Large intestine (tissue), 3 donors: ENCODE results near the gene MTM1. TPM values are rescaled to one million over a fixed set of nuclear protein-coding genes. Genes with fewer than 3 reads are reported as not detected.

ENCODE experiments used
- DNase-seq, 2 donors: peaks; one replicate each; pipeline versions ENCODE4 v3.0.0 to v3.0.0-alpha.2; 2013
- H3K27ac ChIP-seq: one replicate; pipeline ENCODE4 v1.5.1; 2013; ENCODE audit warnings: low read length
- H3K27me3 ChIP-seq: 2 replicates; pipeline ENCODE4 v1.6.1; 2013; ENCODE audit warnings: low read length; ENCODE audit not compliant: control insufficient read depth, insufficient read depth
- H3K36me3 ChIP-seq: 2 replicates; pipeline ENCODE4 v1.6.1; 2013; ENCODE audit warnings: low read length; ENCODE audit not compliant: control insufficient read depth, insufficient read depth
- H3K4me1 ChIP-seq: one replicate; pipeline ENCODE4 v1.6.1; 2013; ENCODE audit warnings: low read length; ENCODE audit not compliant: control insufficient read depth, insufficient read depth
- H3K4me3 ChIP-seq: one replicate; pipeline ENCODE4 v1.5.1; 2013; ENCODE audit warnings: low read length
- H3K9me3 ChIP-seq: one replicate; pipeline ENCODE4 v1.6.1; 2013; ENCODE audit warnings: mild to moderate bottlenecking, low read depth, low read length, moderate library complexity; ENCODE audit not compliant: control insufficient read depth
- WGBS: methylation state at CpG from one replicate; pipeline ENCODE4 v1.1.5; 2013; ENCODE audit warnings: low lambda C conversion rate; ENCODE audit not compliant: insufficient coverage; 5-methylcytosine and 5-hydroxymethylcytosine counted together
- polyA plus RNA-seq: library from polyadenylated mRNA; unstranded; fragments of 120-200 nt; gene quantifications from one replicate; pipeline ENCODE4 v1.2.1, GENCODE V29; 2013

Gene MTM1
- polyA plus RNA-seq, 1 donor, result 16.1 TPM

- DNase-seq, result no peak
- no peak overlapping the region for H3K4me3 ChIP-seq
- no peaks in the 10 kb centered on the region for H3K27me3 ChIP-seq
- H3K9me3 ChIP-seq, result no peaks in the 10 kb centered on the region
- H3K36me3 ChIP-seq, result peaks cover 23% of the 10 kb centered on the region
- H3K27ac ChIP-seq, result no peak overlapping the region
- WGBS, result no CpG with 5 or more reads among the region's 6 CpGs
- no peaks in the 10 kb centered on the region for H3K4me1 ChIP-seq
Observed at GRCh38 chrX:150625097-150625496, 56.7 kb downstream of the MTM1 start.

- H3K36me3 ChIP-seq, result peaks cover 23% of the 10 kb centered on the region
- DNase-seq, result no peak
- no peaks in the 10 kb centered on the region for H3K4me1 ChIP-seq
- no peaks in the 10 kb centered on the region for H3K27me3 ChIP-seq
- WGBS, result no CpG with 5 or more reads among the region's 3 CpGs
- H3K9me3 ChIP-seq, result no peaks in the 10 kb centered on the region
- H3K27ac ChIP-seq, result no peak overlapping the region
- H3K4me3 ChIP-seq, result no peak overlapping the region
Observed at GRCh38 chrX:150625875-150626274, 57.5 kb downstream of the MTM1 start.

- Histone ChIP-seq H3K36me3 (peaks cover 21% of the 10 kb centered on the region), H3K4me1 (no peaks in the 10 kb centered on the region), H3K27ac (no peak overlapping the region), H3K27me3 (no peaks in the 10 kb centered on the region), H3K9me3 (no peaks in the 10 kb centered on the region), H3K4me3 (no peak overlapping the region)
- no peak for DNase-seq
Observed at GRCh38 chrX:150627957-150628356, 59.5 kb downstream of the MTM1 start.

- WGBS, result no CpG with 5 or more reads among the region's 3 CpGs
- Histone ChIP-seq H3K4me3 (no peak overlapping the region), H3K36me3 (peaks cover 8% of the 10 kb centered on the region), H3K9me3 (no peaks in the 10 kb centered on the region), H3K27ac (no peak overlapping the region), H3K4me1 (no peaks in the 10 kb centered on the region), H3K27me3 (no peaks in the 10 kb centered on the region)
- no peak for DNase-seq
Observed at GRCh38 chrX:150635952-150636351, 67.5 kb downstream of the MTM1 start.

- Histone ChIP-seq H3K36me3 (peaks cover 8% of the 10 kb centered on the region), H3K9me3 (no peaks in the 10 kb centered on the region), H3K27ac (no peak overlapping the region), H3K27me3 (no peaks in the 10 kb centered on the region), H3K4me3 (no peak overlapping the region), H3K4me1 (no peaks in the 10 kb centered on the region)
- WGBS, result no CpG with 5 or more reads among the region's 3 CpGs
- no peak for DNase-seq
Observed at GRCh38 chrX:150642423-150642822, 74.0 kb downstream of the MTM1 start.

- no peak overlapping the region for H3K4me3 ChIP-seq
- no peaks in the 10 kb centered on the region for H3K4me1 ChIP-seq
- 50% methylated on average over 1 of the region's 1 CpG for WGBS
- H3K9me3 ChIP-seq, result no peaks in the 10 kb centered on the region
- no peak for DNase-seq
- no peak overlapping the region for H3K27ac ChIP-seq
- H3K27me3 ChIP-seq, result no peaks in the 10 kb centered on the region
- H3K36me3 ChIP-seq, result peaks cover 8% of the 10 kb centered on the region
Observed at GRCh38 chrX:150643271-150643670, 74.8 kb downstream of the MTM1 start.

- no CpG with 5 or more reads among the region's 2 CpGs for WGBS
- Histone ChIP-seq H3K27ac (no peak overlapping the region), H3K9me3 (no peaks in the 10 kb centered on the region), H3K27me3 (no peaks in the 10 kb centered on the region), H3K4me1 (no peaks in the 10 kb centered on the region), H3K36me3 (peaks cover 10% of the 10 kb centered on the region), H3K4me3 (no peak overlapping the region)
- DNase-seq, result no peak
Observed at GRCh38 chrX:150643958-150644357, 75.5 kb downstream of the MTM1 start.

GRCh38 chrX:150644422-150644821, 76.0 kb downstream of the MTM1 start:
- DNase-seq, result no peak
- H3K4me3 ChIP-seq, result no peak overlapping the region
- H3K27ac ChIP-seq, result no peak overlapping the region
- no peaks in the 10 kb centered on the region for H3K9me3 ChIP-seq
- peaks cover 10% of the 10 kb centered on the region for H3K36me3 ChIP-seq
- no peaks in the 10 kb centered on the region for H3K27me3 ChIP-seq
- WGBS, result no CpG with 5 or more reads among the region's 4 CpGs
- H3K4me1 ChIP-seq, result no peaks in the 10 kb centered on the region

GRCh38 chrX:150647331-150647730, 78.9 kb downstream of the MTM1 start:
- Histone ChIP-seq H3K27me3 (no peaks in the 10 kb centered on the region), H3K4me3 (no peak overlapping the region), H3K9me3 (no peaks in the 10 kb centered on the region), H3K27ac (no peak overlapping the region), H3K4me1 (no peaks in the 10 kb centered on the region), H3K36me3 (peaks cover 14% of the 10 kb centered on the region)
- WGBS, result no CpG with 5 or more reads among the region's 5 CpGs
- DNase-seq, result no peak

- Histone ChIP-seq H3K4me1 (no peaks in the 10 kb centered on the region), H3K27me3 (no peaks in the 10 kb centered on the region), H3K4me3 (no peak overlapping the region), H3K36me3 (peaks cover 12% of the 10 kb centered on the region), H3K27ac (no peak overlapping the region), H3K9me3 (no peaks in the 10 kb centered on the region)
- DNase-seq, result no peak
- no CpG with 5 or more reads among the region's 4 CpGs for WGBS
Observed at GRCh38 chrX:150648296-150648940, 80.0 kb downstream of the MTM1 start.

- Histone ChIP-seq H3K36me3 (peaks cover 16% of the 10 kb centered on the region), H3K9me3 (no peaks in the 10 kb centered on the region), H3K4me3 (no peak overlapping the region), H3K4me1 (no peaks in the 10 kb centered on the region), H3K27ac (no peak overlapping the region), H3K27me3 (no peaks in the 10 kb centered on the region)
- peak in 1 of 2 donors; percentile 2 for DNase-seq
- WGBS, result no CpG with 5 or more reads among the region's 8 CpGs
Observed at GRCh38 chrX:150649096-150649870, 80.9 kb downstream of the MTM1 start.
